WI38 (cell line): Measurements from ENCODE around the gene PPP2R2C.
A peak's percentile ranks its signal among the peaks of the same experiment; 100 is the strongest.

Experiments
- H3K4me3 ChIP-seq: 2 replicates; pipeline ENCODE4 v1.5.1; 2011; ENCODE audit warnings: low read depth, mild to moderate bottlenecking, control low read depth, low read length
- TF ChIP-seq, protein P1 (sequence below): IDR thresholded peaks from 2 replicates; pipeline ENCODE4 v1.5.1; 2012; ENCODE audit warnings: low read depth, mild to moderate bottlenecking, control low read depth, low read length

PPP2R2C gene

DNA sequence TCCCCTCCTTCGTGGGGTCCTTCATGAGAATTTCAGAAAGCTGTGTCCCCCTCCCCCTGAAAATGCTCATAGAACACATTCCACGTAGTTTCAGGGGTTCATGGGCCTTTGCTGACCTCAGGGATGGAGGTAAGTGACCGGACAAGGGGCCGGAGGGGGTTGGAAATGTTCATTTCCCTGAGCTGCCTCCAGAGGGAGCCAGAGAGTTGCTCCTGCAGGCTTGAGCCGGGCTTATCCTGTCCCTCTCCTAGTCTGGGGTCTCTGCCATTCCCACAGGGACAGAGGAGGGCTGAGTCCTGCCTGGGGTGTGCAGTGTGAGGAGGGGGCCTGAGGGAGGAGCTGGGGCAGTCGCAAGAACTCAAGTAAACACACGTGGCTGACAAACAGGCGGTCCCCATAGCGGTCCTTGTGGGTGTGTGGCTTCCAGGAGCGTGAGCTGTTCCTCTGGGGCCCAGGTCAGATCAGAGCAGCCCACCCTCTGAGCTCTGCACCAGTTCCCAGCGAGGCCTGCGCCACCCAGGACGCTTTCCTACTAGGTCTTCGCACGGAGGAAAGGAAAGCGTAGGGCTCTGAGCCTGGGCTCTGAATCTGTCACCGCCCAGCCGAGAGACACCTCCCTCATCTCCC is 140.3 kb downstream of the PPP2R2C start:
- no peak overlapping the region for H3K4me3 ChIP-seq
- TF ChIP-seq, protein P1, sequence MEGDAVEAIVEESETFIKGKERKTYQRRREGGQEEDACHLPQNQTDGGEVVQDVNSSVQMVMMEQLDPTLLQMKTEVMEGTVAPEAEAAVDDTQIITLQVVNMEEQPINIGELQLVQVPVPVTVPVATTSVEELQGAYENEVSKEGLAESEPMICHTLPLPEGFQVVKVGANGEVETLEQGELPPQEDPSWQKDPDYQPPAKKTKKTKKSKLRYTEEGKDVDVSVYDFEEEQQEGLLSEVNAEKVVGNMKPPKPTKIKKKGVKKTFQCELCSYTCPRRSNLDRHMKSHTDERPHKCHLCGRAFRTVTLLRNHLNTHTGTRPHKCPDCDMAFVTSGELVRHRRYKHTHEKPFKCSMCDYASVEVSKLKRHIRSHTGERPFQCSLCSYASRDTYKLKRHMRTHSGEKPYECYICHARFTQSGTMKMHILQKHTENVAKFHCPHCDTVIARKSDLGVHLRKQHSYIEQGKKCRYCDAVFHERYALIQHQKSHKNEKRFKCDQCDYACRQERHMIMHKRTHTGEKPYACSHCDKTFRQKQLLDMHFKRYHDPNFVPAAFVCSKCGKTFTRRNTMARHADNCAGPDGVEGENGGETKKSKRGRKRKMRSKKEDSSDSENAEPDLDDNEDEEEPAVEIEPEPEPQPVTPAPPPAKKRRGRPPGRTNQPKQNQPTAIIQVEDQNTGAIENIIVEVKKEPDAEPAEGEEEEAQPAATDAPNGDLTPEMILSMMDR: peak; percentile 94

GRCh38 chr4:6331468-6331867 is 140.9 kb downstream of the PPP2R2C start:
- TF ChIP-seq, protein P1: no peak

GRCh38 chr4:6331018-6331417 is 141.4 kb downstream of the PPP2R2C start:
- TF ChIP-seq, protein P1: peak; percentile 58; the same call in 1 of the 2 replicates
- H3K4me3 ChIP-seq: no peak overlapping the region

More at GRCh38 chr4:6331468-6331867, 140.9 kb downstream of the PPP2R2C start:
- H3K4me3 ChIP-seq: no peak overlapping the region

DNA sequence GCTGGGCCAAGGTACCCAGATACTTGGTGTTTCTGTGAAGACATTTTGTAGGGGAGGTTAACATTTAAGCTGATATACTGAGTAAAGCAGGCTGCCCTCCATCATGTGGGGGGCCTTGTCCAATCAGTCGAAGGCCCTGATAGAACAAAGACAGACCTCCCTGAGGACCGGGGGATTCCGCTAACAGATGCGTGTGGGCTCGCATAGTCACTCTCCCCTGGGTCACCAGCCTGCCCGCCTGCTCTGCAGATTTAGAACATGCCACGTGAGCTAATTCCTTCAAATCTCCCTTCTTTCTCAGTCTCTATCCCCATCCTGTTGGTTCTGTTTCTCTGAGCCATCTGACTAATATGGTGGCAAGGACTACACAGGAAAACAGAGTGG is 142.0 kb downstream of the PPP2R2C start:
- H3K4me3 ChIP-seq: no peak overlapping the region
- TF ChIP-seq, protein P1: no peak

GRCh38 chr4:6329478-6330383 is 142.7 kb downstream of the PPP2R2C start:
- no peak overlapping the region for H3K4me3 ChIP-seq
- TF ChIP-seq, protein P1: no peak

DNA sequence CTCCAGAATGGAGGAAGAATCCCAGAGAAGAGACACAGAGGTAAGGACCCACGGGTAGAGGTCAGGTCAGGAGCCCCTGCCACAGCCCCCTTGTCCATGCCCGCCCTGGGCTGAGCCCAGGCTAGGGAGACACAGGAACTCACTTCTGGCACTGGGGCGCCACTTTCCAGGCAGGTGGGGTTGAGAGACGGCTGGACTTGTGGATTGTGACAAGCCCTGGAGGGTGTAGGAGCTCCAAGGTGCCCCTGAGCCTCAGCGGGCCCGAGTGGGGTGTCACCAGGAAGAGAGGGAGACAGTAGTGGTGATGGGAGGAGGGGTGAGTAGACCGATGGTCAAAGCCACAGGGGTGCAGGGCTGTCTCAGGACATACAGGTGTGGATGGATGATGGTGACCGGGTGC is 143.9 kb downstream of the PPP2R2C start:
- TF ChIP-seq, protein P1: no peak
- H3K4me3 ChIP-seq: no peak overlapping the region

DNA sequence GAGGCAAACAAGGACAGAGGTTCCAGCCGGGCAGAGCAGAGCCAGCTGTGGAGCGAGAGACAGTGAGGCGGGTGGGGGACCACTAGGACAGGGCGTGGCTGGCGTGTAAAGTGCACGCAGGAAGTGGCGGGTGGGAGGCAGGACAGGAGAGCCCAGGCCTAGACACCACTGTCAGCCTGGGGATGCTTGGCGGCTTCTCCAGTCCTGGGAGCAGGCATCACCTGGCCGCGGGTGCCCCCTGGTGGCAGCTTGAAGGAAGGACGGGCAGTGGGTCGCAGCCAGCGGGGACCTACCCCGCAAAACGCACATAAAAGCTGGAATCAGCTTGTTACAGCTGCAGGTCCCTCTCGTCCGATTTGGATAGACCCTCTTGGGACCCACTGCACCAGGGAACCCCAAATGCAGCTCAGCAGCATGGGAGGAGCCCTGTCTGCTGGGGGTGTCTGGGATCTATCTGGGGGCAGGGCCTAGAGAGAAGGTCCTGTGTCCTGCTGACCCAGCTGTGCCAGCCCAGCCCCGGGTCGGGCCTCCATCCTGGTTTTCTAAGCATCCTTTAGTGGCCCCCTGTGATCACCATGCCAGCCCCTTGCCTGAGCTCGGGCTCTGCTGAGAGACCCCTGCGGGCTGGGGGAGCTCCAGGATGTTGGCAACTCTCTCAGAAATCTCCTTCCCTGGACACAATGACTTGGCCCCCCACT is 145.0 kb downstream of the PPP2R2C start:
- TF ChIP-seq, protein P1: peak; percentile 93
- no peak overlapping the region for H3K4me3 ChIP-seq
